HG03135 (cell line): Measurements from ENCODE around the gene SPATA31D4.

ENCODE experiments used
- ATAC-seq: cut with Tn5 transposase; IDR thresholded peaks from one replicate; pipeline ENCODE4 v1.9.1; 2021; ENCODE audit warnings: mild to moderate bottlenecking, moderate library complexity; ENCODE audit not compliant: unreplicated experiment

SPATA31D4 gene

DNA sequence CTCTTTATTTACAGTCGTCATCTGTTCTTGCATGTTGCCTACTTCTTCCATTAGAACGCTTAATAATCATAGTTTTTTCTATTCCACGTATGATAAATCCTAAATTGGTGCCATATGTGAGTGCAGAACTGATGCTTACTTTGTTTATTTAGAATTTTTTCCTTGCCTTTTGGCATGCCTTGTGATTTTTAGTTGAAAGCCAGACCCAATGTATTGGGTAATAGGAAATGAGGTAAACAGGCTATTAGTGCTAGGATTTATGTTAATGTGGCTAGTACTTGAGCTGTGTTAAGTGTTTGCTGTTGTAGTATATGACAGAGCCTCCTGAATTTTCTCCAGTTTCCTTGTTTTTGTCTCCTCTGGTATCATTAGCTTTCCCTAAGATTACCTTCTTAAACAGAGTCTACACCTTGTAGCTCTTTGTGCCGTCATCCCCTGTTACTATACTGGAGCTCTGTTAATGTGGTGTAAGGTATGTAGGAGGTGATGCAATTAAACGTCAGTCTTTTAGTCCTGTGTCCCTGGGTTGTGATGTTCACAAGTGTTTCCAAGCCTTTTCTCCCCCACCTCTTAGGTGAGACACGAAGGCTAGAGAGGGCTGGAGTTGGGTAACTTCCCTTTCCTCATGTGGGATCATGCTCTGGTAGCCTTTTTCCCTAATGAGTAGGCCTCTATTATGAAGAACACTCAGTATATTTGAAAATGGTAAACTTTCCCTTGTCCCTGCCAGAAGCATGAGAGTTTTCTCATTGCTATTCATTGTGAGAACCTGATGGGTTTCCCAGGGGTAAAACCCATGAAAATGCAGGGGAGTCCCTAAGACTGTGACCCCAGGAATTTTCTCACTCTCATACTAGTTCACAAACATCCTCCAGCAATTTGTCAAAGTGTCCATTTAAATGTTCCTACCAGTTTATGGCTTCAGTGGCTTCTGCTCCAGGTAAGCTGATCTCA is 36.3 kb downstream of the SPATA31D4 start:
- no peak for ATAC-seq

DNA sequence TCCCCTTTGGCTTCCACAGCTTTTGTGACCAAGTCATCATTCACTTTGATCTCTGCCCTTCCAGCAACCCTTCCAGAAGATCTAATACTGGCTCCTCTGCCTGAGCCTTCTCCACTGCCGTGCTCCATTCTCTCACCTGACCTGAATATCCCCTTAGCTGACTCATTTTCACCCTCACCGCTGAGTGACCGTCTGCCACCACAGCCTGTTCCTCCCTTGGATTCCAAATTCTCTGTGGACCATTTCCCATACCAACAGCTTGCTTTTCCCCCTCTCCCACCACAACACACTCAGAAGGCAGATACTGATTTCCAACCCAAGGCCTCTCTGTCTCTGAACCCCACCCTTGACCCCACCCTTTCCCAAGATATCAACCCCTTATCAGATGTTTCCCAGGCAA is 39.8 kb downstream of the SPATA31D4 start:
- ATAC-seq = no peak

DNA sequence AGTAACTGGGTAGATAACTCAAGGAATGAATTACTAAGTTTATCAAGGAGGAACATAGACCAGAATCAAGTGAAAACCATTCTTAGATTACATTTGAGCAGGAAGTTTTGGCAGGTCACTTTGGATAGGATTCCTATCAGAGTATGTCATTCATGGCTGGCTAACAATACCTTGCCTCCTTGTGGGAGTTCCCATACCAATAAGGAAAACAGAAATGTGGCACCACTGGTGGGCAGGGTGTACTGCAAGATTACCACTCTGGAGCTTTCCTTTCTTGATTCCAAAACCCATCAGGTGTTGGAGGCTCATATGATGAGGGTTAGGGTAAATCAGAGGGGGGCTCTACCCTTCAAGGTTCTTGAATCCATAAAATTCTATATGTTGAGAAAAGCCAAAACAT is 41.7 kb downstream of the SPATA31D4 start:
- no peak for ATAC-seq

GRCh38 chr9:81971727-81972126 is 43.5 kb downstream of the SPATA31D4 start:
- no peak for ATAC-seq

DNA sequence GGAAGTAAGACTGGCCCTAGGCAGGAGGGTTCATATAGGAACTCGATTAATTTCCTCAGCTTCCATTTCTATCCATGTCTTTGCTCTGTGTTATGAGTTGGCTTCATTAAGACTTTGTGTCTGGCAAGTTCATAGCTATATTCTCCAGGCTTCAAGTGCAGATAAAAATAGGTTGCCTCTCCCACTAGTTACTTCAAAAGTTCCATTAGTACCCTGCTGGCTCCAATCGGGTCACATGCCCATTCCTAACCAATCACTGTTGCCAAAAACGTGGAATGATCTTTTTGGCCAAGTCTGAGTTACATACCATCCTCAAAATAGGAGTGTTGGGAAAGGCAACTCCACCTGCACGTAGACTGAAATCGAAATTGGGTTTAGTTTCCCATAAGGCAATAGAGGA is 46.5 kb downstream of the SPATA31D4 start:
- ATAC-seq = no peak

DNA sequence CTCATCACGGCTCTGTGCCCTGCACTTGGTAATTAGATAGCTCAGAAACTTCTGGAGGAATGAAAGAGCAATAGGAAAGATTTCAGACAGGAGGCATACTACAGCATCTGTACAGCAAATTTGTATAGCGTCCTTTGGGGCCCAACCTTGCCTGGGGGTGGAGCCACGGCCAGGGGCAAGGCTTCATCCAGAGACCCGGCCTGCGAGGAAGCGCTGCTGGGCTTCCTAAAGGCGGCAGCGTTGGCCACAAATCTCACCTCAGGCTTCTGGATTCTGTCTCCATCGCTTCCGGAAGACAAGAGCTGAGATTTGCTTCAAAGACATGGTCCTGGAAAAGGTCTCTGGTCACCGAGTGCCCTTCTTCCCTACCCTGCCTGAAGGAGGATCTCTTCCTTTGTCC is 48.1 kb downstream of the SPATA31D4 start:
- ATAC-seq = no peak

- no peak for ATAC-seq
Observed at GRCh38 chr9:81979196-81979595, 51.0 kb downstream of the SPATA31D4 start.

DNA sequence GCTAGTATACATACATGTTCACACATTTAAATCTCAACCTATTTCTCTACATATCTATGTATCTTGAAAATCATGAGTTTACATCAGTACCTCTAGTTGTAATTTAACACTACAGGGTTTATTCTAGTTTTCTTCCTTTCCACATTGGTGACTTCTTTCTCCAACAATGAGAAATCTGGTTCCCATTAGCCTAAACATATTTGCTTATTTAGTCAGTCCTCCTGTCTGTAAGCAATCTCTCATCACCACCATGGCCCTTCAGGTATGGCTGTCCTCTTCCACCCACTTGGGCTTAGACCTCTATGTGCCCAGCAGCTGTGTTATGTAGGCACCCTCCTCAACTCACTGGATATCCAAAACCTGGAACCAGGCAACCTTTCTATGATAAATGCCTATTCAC is 52.3 kb downstream of the SPATA31D4 start:
- no peak for ATAC-seq

DNA sequence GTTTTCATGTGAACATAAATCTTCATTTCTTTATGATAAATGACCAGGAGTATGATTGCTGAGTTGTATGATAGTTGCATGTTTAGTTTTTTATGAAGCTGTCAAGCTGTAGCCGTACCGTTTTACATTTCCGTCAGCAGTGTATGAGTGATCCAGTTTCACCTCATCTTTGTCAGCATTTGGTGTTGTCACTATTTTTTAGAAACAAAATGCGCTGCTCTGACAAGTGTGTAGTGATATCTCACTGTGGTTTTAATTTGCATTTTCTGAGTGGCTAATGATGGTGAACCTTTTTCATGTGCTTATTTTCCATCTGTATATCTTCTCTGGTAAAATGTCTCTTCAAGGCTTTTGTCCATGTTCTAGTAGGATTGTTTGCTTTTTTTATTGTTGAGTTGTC is 53.7 kb downstream of the SPATA31D4 start:
- ATAC-seq = no peak
